Measurements from ENCODE around the gene RALA. TPM values are rescaled to one million over a fixed set of nuclear protein-coding genes. Genes with fewer than 3 reads are reported as not detected.

Gene RALA
- total and polyA plus RNA-seq, 11 donors: 13.5 to 37.1 (median 23.4) TPM

DNA sequence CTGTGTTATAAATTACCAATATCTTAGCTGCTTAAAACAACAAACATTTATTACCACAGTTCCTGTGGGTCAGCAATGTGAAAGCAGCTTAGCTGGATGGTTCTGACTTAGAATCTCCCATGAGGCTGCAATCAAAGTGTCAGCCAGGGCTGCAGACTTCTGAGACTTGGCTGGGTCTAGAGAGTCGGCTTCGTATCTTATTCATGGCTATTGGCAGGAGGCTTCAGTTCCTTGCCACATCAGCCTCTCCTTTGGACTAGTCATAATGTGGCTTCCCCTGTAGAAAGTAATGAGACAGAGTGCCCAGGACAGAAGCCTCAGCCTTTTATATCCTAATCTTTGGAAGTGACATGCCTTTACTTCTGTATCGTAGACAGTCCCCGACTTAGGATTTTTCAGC, 27.3 kb downstream of the RALA start:
- peaks cover 0 to 61% (median 27%) of the 10 kb centered on the region in 12 donors for H3K4me1 ChIP-seq
- H3K27ac ChIP-seq: peak overlapping the region in 2 of 12 donors; percentile 9 to 14

DNA sequence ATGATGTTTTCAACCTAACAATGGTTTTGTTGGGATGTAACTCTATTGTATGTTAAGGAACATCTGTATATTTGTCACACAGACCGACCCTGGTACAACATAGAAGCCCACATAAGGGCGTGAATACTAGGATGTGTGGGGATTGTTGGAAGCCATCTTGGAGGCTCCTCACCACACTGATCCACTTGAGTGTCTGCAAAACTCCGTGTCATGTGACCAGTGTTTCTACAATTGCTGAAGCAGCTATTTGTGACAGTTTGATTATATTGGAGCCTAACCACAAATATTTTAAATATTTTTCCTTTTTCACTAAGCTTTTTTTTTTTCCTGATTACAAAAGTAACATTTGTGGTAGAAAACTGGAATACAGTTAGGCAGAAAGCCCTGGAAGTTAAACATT, 27.9 kb downstream of the RALA start:
- intact Hi-C loops (cut with DNase I): no loop called here
- H3K27ac ChIP-seq: no peak overlapping the region
- H3K36me3 ChIP-seq: peaks cover 0 to 4% (median 0%) of the 10 kb centered on the region in 9 donors
- DNase-seq (no peak), ATAC-seq (no peak)
- H3K4me3 ChIP-seq: no peak overlapping the region
- TF ChIP-seq, protein P1, sequence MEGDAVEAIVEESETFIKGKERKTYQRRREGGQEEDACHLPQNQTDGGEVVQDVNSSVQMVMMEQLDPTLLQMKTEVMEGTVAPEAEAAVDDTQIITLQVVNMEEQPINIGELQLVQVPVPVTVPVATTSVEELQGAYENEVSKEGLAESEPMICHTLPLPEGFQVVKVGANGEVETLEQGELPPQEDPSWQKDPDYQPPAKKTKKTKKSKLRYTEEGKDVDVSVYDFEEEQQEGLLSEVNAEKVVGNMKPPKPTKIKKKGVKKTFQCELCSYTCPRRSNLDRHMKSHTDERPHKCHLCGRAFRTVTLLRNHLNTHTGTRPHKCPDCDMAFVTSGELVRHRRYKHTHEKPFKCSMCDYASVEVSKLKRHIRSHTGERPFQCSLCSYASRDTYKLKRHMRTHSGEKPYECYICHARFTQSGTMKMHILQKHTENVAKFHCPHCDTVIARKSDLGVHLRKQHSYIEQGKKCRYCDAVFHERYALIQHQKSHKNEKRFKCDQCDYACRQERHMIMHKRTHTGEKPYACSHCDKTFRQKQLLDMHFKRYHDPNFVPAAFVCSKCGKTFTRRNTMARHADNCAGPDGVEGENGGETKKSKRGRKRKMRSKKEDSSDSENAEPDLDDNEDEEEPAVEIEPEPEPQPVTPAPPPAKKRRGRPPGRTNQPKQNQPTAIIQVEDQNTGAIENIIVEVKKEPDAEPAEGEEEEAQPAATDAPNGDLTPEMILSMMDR (IDR thresholded peaks at IDR 0.05): no peak
- TF ChIP-seq POLR2A (IDR thresholded peaks at IDR 0.05): no peak
- H3K9me3 ChIP-seq: peaks cover 0 to 15% (median 0%) of the 10 kb centered on the region in 12 donors
- H3K27me3 ChIP-seq: no peaks in the 10 kb centered on the region
- WGBS, 4 donors: 93 to 96% (median 94%) methylated on average over 3 of the region's 3 CpGs
- peaks cover 0 to 55% (median 25%) of the 10 kb centered on the region in 12 donors for H3K4me1 ChIP-seq

More for the DNA sequence above, 27.3 kb downstream of the RALA start:
- H3K27me3 ChIP-seq: no peaks in the 10 kb centered on the region
- DNase-seq (peak in 2 of 5 donors; percentile 29 to 57), ATAC-seq (peak in 3 of 4 donors; percentile 62 to 90 (median 84))
- peaks cover 0 to 12% (median 0%) of the 10 kb centered on the region in 12 donors for H3K9me3 ChIP-seq
- H3K36me3 ChIP-seq: peaks cover 0 to 4% (median 0%) of the 10 kb centered on the region in 9 donors
- 43 to 50% (median 44%) methylated on average over 4 of the region's 4 CpGs for WGBS, 4 donors
- no peak overlapping the region for H3K4me3 ChIP-seq
- no peak for TF ChIP-seq POLR2A (IDR thresholded peaks at IDR 0.05)
- TF ChIP-seq, protein P1 (IDR thresholded peaks at IDR 0.05): no peak
- intact Hi-C loops (cut with DNase I): no loop called here

DNA sequence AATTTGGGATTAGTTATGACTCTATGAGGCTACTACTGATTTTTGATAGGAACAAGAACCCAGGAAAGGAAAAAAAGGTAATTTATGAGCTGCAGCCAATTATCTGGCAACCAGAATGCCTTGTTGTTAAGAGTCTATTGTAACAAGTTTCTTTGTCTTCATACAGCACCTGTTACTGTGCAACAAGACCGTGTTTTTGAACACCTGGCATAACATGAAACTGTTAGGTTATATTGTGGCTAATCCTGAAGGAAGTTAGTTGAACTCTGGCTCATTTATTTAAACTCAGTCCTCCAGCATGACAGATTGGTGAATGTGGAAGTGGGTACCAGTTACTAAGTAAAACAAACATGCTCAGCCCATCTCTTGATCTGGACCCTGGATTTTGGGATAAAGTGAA, 33.0 kb downstream of the RALA start:
- no peak for TF ChIP-seq POLR2A (IDR thresholded peaks at IDR 0.05)
- TF ChIP-seq, protein P1 (IDR thresholded peaks at IDR 0.05): no peak
- peaks cover 0 to 15% (median 0%) of the 10 kb centered on the region in 12 donors for H3K9me3 ChIP-seq
- H3K27me3 ChIP-seq: no peaks in the 10 kb centered on the region
- H3K4me3 ChIP-seq: no peak overlapping the region
- 66 to 83% (median 78%) methylated on average over 1 of the region's 1 CpG for WGBS, 4 donors
- H3K4me1 ChIP-seq: peaks cover 0 to 13% (median 3%) of the 10 kb centered on the region in 12 donors
- no peak overlapping the region for H3K27ac ChIP-seq
- intact Hi-C loops (cut with DNase I): no loop called here
- H3K36me3 ChIP-seq: peaks cover 0 to 4% (median 0%) of the 10 kb centered on the region in 9 donors
- ATAC-seq: no peak
- no peak for DNase-seq

DNA sequence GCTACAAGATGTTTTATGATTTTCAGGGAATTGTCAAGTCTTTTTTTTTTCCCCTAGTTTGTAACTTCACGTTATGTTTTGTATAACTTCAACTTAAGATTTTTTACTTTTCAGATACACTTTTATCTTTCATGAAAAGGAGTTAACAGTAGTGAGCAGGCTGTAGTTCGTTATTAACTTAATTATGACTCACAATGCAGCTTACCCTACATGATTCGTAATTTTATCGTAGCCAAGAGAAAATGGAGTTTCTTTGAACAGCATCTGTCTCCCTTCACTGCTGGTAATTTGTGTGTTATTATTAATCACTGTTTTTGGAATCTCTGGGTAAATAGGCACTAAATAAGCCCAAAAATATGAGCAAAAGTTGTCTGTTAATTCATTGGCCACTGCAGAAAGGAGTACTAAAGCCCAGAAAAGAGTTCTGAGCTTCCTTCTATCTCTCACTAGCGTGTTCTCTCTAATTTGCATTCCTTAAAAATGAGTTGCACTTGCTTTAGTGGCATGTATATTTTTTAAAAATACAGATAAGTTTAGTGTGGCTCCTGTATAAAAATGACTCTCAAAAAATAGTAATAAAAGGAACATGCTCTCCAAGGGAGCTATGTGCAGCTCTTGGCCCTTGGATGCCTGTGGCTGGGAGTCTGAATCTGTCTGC, 36.1 kb downstream of the RALA start:
- ATAC-seq (no peak), DNase-seq (no peak)
- no peaks in the 10 kb centered on the region for H3K27me3 ChIP-seq
- intact Hi-C loops (cut with DNase I): no loop called here
- H3K9me3 ChIP-seq: peaks cover 0 to 25% (median 0%) of the 10 kb centered on the region in 12 donors
- WGBS, 4 donors: 83 to 91% (median 87%) methylated on average over 5 of the region's 5 CpGs
- no peak overlapping the region for H3K27ac ChIP-seq
- TF ChIP-seq, protein P1 (IDR thresholded peaks at IDR 0.05): no peak
- TF ChIP-seq POLR2A (IDR thresholded peaks at IDR 0.05): no peak
- peaks cover 0 to 8% (median 0%) of the 10 kb centered on the region in 12 donors for H3K4me1 ChIP-seq
- H3K4me3 ChIP-seq: no peak overlapping the region
- H3K36me3 ChIP-seq: peaks cover 0 to 4% (median 0%) of the 10 kb centered on the region in 9 donors
